GM21717 (cell line): ENCODE measurements around the gene BAIAP3.

Source experiments
- ATAC-seq: cut with Tn5 transposase; IDR thresholded peaks from one replicate; pipeline ENCODE4 v1.9.1; 2021; ENCODE audit warnings: mild to moderate bottlenecking, moderate library complexity; ENCODE audit not compliant: unreplicated experiment

The BAIAP3 gene

DNA sequence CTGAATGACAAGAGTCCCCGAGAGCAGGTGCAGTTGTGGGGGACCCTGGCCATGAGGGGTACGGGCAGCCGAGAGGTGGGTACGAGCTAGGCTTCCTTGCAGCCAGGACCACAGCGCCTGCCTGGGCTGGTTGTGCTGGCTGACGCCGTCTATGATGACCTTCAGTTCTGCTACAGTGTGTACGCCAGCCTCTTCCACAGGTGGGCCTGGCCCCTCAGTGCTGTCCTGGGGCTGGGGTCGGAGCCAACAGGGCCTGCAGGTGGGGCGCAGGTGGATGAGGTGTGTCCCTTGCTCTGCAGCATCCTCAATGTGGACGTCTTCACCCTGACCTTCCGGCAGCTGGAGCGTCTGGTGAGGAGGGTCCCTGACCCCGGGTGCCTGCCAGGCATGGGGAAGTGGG, 11.1 kb downstream of the BAIAP3 start:
- no peak for ATAC-seq

DNA sequence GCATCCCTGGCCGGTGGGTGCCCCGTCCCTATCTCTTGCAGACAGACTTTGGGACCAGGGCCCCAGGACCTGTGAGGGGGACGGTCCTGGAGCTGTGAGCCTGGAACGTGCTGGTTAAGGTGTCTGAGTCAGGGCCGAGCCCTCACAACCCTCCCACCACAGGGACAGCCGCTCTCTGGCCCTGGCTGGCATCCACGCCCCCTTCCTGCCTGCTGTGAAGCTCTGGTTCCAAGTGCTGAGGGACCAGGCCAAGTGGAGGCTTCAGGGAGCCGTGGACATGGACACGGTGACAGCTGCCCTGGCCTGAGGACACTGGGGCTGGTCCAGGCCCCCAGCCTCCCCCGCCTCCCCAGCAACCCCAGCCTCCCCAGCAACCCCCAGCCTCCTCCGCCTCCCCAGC, 11.6 kb downstream of the BAIAP3 start:
- ATAC-seq, result no peak

DNA sequence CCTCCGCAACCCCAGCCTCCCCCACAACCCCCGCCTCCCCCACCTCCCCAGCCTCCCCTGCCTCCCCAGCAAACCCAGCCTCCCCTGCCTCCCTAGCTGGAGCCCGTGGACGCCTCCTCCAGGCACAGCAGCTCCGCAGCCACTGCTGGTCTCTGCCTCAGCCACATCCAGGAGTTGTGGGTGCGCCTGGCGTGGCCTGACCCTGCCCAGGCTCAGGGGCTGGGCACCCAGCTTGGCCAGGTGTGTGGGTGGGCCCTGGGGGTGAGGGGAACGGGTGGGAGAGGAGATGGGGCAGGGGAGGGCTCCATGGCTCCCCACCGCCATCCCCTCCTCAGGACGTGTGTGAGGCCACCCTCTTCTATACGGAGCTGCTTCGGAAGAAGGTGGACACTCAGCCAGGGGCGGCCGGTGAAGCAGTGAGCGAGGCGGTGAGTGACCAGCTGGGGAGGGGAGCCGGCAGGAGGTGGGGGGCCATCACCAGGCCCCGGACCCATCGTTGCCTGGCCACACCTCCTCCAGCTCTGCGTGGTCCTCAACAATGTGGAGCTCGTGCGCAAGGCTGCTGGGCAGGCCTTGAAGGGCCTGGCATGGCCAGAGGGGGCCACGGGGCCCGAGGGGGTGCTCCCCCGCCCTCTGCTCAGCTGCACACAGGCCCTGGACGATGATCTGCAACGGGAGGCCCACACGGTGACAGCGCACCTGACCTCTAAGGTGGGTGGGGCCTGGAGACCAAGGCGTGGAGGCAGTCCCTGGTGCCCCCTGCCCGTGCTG, 12.4 kb downstream of the BAIAP3 start:
- ATAC-seq, result no peak

DNA sequence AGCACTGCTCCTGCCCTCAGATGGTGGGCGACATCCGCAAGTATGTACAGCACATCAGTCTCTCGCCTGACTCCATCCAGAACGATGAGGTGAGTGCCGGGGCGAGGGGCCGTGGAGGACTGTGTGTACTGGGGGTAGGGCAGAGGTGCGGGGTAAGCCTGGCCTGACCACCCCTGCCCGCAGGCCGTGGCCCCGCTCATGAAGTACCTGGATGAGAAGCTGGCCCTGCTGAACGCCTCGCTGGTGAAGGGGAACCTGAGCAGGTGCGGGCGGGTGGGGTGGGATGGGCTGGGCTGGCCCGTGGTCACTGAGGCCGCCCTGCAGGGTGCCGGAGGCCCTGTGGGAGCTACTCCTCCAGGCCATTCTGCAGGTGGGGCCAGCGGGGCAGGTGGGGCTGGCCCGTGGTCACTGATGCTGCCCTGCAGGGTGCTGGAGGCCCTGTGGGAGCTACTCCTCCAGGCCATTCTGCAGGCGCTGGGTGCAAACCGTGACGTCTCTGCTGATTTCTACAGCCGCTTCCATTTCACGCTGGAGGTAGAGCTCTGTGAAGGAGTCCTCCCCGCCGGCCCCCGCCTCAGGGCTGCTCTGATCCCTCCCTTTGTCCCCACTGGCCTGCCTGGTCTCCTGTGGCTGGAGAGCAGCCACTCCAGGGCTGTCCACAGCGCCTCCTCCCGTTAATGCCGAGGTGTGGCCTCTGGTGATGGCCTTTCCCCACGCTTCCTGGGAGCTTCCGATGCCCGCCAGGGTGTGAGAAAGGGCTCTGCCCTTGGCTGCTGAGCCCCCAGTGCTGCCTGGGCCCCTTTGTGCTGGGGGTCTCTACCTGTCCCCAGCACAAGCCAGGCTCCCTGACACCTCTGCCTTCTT, 13.2 kb downstream of the BAIAP3 start:
- no peak for ATAC-seq

DNA sequence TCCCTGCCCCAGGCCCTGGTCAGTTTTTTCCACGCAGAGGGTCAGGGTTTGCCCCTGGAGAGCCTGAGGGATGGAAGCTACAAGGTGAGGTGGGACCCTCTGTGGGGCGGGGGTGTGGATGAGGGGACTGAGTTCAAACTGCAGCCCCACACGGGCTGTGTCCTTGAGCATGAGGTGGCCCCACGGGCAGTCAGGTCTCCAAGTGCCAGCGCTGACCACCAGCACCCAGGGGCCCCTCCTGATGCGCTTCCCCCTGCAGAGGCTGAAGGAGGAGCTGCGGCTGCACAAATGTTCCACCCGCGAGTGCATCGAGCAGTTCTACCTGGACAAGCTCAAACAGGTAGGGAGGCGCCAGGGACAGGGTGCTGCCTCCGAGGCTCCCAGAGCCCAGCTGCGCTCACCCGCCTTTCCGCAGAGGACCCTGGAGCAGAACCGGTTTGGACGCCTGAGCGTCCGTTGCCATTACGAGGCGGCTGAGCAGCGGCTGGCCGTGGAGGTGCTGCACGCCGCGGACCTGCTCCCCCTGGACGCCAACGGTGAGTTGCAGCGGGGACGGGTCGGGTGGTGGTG, 13.9 kb downstream of the BAIAP3 start:
- no peak for ATAC-seq

DNA sequence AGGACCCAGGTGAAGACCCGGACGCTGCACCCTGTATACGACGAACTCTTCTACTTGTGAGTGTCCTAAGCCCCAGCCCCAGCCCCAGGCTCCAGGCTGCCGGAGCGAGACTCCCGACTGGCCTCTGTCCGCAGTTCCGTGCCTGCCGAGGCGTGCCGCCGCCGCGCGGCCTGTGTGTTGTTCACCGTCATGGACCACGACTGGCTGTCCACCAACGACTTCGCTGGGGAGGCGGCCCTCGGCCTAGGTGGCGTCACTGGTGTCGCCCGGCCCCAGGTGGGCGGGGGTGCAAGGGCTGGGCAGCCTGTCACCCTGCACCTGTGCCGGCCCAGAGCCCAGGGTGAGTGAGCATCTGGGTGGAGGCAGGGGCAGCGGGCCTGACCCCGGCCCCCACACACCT, 14.5 kb downstream of the BAIAP3 start:
- ATAC-seq, result no peak

DNA sequence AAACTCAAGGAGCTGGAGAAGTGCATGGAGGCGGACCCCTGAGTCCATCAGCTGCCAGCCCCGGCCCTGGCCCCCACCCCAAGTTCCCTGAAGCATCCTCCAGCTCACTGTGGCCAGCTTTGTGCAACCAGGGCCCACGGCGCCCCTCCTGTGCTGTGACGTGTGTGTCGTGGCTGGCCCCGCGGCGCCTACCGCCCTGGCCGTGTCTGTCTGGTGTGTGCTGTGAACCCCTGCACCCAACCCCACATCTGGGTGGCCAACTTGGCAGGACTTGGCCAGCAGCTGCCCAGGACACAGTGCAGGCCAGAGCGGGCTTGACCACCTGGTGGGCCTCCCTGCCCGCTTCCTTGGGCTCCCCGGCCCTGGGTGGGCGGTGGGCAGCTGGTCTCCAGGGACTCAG, 15.0 kb downstream of the BAIAP3 start:
- no peak for ATAC-seq

DNA sequence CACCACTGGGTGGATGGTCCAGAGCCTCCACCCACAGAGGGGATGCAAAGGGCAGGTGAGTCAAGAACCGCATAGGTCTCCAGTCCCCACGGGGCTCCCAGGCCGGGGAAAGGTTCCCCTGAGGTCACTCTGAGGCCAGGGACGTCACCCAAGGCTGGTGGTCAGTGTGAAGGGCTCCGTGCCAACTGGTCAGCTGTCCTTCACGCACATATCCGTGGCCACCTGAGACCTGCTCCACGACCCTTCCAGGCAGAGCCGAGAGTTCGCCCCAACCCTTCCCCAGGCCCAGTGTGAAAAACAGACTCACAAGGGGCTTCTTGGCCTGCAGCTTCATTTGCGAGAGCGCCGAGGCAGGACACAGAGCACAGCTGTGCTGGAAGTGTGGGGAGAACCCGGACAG, 15.5 kb downstream of the BAIAP3 start:
- ATAC-seq, result no peak

DNA sequence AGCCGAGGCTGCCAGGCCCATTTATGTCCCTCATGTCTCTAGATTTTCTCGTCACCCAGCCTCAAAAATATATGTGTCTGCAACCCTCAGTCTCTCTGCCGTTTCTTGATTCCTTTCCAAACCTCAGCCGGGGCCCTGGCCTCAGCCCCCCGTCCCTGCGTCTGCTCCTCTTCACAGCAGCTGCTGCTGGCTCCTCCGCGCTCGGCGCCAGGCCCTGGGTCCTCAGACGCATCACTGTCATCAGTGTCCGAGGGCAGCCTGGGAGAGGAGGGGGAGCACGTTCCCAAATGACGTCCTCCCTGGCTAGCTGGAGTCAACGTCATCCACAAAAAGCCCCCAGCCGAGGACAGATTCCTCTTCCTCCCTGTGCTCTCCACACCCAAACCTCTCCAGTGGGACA, 15.9 kb downstream of the BAIAP3 start:
- no peak for ATAC-seq

DNA sequence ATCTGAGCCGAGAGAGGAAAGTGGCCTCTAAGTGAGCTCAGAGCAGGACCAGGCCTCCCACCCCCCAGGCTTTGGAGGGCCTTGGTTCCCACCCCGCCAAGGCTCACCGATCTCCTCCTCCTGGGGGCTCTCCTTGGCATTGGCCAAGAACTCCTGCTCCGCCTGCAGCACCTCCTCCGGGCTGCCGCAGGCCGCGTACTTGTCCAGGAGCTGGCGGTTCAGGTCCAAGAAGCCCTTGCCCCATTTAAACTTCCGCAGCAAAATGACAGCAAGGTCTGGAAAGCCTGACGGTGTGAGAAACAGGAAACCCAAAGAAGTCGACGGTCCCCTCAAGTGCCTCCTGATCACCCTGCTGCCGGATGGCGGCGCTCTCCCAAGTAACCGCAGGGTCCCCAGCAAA, 16.5 kb downstream of the BAIAP3 start:
- ATAC-seq, result no peak

DNA sequence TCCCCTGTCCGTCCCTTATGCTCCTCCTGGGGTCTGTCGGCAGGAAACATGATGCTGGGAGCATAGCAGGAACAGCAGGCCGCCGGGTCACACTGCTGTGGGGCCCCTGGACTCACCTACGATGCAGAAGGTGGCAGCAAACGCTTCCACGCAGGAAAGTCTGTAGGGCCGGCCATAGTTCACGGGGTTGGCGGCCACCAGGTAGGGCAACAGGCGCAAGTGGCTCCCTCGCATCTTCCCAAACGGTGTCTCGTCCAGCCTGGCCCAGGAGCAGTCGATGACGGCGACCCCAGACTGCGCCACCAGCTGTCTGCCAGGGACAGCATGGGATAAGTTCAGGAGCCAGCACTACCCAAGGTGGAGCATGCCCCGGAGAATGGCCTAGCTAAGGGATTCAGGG, 17.2 kb downstream of the BAIAP3 start:
- ATAC-seq, result no peak

DNA sequence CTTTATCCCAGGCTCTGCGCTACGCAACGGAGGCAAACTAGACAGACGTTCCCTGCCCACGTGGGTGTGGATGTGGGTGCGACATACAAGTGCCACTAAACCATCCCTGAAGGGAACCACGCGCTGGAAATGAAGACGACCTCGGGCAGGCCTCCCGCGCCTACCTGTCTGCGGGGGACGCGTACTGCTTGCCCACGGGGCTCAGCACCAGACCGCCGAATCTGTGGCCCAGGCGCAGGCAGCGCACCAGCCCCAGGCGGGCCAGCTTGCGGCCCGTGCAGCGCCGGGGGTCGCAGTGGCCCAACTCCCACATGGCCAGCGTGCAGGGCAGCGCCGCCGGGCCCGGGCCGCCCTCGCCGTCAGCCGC, 17.8 kb downstream of the BAIAP3 start:
- peak; percentile 9 for ATAC-seq

DNA sequence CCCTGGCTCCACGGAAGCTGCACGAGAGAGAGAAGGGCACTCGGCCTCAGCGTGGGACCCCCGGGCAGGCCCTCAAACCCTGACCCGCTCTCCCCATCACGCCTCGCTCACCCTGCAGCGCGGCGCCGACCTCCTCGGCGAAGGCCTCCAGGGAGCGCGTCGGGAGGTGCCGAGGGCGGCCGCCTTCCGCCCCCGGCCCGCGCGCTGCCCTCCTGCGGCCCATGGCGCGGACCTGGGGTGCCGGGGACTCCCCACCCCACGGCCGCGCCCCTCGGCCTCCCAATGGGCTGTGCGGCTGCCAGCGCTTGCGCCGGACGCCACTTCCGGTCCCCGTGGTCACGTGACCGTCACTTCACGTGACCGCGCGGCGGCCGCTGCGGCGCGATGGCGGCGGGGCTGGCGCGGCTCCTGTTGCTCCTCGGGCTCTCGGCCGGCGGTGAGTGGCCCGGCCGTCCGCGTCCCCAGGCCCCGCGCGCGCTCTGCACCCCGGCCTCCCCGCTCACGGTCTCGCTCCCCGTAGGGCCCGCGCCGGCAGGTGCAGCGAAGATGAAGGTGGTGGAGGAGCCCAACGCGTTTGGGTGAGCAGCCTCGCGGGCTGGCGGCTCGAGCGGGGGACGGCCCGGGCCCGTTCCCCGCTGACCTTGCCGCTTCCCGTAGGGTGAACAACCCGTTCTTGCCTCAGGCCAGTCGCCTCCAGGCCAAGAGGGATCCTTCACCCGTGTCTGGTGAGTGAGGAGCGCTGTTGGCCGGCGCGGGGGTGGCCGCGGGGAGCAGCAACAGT, 18.3 kb downstream of the BAIAP3 start, which contains the start of the genes GNPTG and TSR3:
Gene GNPTG, plus strand, starts transcription at position 350 of the 781 bp plus-strand sequence. Its CDS starts 35 bp downstream, at position 385.
Gene TSR3, minus strand, starts transcription at position 297 of the 781 bp plus-strand sequence. Its CDS starts 74 bp downstream, at position 223.
- ATAC-seq, result peak; percentile 41

DNA sequence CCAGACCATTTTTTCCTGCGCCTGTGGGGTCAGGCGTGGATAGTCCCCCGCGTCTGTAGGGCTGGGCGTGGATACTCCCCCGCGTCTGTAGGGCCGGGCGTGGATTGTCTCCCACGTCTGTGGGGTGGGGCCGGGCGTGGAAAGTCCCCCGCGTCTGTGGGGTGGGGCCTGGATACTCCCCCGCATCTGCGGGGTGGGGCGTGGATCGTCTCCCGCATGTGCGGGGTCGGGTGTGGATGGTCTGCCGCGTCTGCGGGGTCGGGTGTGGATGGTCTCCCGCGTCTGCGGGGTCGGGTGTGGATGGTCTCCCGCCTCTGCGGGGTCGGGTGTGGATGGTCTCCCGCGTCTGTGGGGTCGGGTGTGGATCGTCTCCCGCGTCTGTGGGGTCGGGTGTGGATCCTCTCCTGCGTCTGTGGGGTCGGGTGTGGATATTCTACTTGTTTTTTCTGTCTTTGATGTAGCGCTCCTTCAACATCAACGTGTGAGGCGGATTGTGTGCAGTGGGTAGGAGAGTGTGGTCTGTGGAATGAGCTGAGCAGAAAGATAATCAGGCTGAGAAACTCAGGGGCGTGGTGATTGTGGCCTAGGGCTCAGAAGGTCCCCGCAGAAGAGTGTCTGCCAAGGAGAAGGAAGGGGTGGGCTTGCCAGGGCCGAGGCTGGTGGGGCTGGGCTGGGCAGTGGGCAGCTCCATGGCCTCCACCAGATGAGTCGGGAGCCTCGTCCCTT, 21.5 kb downstream of the BAIAP3 start:
- no peak for ATAC-seq

DNA sequence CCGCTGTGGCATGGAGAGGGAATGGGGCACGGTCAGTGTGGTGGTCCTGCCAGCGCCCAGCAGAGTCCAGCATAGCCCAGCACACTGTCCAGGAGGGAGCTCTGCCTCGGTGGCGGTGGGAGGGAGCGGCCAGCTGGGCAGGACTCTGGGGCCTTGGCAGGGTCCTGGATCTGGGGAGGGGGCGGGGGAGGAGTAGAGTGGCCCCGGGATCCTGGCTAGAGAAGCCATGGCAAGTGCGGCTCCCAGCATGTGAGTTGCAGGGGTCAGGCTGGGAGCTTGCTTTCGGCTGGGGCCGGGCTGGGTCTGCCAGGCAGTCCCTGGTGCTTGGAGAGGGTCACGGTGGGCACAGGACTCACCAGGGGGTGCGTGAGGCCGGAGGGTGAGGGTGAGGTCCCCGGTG, 22.1 kb downstream of the BAIAP3 start:
- ATAC-seq, result no peak

DNA sequence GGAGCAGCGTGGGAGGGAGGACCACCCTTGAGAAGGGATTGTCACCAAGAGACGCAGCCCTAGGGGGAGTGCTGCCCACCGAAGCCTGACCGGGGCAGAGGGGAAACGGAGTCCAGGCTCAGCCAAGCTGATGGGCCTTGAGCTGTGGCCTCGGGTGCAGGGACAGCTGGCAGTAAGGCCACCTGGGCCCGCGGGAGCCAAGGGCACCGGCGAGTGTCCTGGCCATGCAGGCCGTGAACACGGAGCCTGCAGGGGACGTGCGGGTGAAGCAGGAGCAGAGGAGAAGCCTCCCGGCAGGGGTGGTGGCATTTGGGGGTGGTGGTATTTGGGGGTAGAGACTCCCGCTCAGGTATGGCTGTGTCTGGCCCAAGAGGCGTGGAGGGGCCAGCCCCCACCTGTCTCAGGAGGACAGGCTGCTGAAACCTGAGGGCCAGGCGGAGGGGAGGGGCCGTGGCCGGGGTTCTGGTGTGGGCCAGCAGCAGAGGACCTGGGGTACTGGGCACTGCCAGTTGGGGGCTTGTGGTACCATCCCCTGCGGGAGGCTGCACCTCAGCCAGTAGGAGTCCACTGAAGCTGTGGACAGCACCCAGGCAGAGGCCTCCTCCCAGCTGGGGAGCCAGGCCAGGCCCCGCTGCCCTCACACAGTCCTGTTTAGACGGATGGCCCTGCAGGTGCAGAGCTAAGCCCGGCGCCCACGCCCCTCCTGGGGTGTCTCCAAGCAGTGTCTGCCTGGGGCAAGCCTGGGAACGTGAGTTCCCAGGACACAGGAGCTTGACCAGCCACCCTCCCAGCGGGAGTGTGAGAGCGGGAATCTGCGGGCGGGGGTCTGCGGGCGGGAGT, 22.8 kb downstream of the BAIAP3 start:
- no peak for ATAC-seq

DNA sequence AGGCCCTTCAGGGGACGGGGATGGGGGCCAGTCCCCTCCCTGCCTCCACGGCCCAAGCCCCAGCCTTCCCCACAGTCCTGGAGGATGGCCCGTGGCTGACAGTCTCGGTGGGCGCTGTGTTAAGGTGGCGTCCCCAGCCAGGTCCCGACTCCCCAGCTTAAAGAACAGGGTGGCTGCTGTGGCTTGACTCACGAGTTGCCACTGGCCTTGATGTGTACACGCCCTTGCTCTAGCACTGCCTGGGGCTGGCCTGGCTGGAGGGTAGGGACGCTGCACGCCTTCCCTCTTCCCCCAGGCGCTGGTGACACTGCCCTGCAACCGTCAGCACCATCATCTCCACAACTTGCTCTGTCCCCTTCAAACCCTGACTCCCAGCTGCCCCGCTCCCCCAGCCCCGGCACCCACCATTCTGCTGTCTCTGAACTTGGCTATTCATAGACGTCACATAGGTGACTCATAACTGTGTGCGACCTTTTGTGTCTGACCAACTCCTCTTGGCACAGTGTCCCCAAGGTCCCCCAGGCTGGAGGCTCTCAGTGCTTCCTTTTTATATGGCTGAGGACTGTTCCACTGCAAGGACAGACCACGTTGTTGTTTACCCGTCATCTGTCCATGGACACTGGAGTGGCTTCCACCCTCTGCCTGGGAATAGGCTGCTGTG, 24.6 kb downstream of the BAIAP3 start:
- no peak for ATAC-seq

DNA sequence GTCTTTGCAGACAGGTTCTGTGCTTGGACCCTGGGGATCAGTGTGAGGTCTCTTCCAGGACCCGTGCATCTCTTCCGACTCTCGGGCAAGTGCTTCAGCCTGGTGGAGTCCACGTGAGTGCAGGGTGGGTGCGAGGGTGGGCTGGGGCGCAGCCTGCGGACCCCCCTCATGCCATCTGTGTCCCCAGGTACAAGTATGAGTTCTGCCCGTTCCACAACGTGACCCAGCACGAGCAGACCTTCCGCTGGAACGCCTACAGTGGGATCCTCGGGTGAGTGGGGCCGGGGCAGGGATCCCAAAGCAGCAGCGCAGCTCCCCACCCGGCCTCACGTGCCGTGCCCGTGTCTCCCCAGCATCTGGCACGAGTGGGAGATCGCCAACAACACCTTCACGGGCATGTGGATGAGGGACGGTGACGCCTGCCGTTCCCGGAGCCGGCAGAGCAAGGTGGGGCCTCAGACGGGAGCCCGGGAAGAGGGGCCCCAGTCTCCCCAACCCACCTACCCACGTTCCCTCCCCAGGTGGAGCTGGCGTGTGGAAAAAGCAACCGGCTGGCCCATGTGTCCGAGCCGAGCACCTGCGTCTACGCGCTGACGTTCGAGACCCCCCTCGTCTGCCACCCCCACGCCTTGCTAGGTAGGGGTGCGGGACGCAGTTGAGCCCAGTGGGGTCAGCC, 28.4 kb downstream of the BAIAP3 start:
- ATAC-seq, result no peak
